ENCODE measurements around the gene TAPBP. TPM values are rescaled to one million over a fixed set of nuclear protein-coding genes. Genes with fewer than 3 reads are reported as not detected.
A peak's percentile ranks its signal among the peaks of the same experiment; 100 is the strongest.
"Not testable (repeated sequence)": the region's sequence is repeated elsewhere in the genome, so short reads cannot be mapped to it uniquely, and the experiment has no call there.

The TAPBP gene
- total and polyA plus RNA-seq, 9 donors: 16.0 to 28.4 (median 21.1) TPM

- peaks cover 76% of the 10 kb centered on the region for H3K36me3 ChIP-seq (ENCODE audit: control insufficient read depth, insufficient read depth, low read length)
Measured at GRCh38 chr6:33271117-33271467, 42.8 kb downstream of the TAPBP start.

GRCh38 chr6:33264015-33264414 is 49.9 kb downstream of the TAPBP start:
- DNase-seq: no peak

More at GRCh38 chr6:33271117-33271467, 42.8 kb downstream of the TAPBP start:
- no peak for DNase-seq
- Histone ChIP-seq H3K27me3 (ENCODE audit: control insufficient read depth, insufficient read depth, low read length) (no peaks in the 10 kb centered on the region), H3K27ac (ENCODE audit: low read length) (peak overlapping the region; percentile 96), H3K4me1 (ENCODE audit: control insufficient read depth, insufficient read depth, low read length) (peaks cover 39% of the 10 kb centered on the region), H3K4me3 (ENCODE audit: low read length) (peak overlapping the region; percentile 77), H3K9me3 (replicated peaks; ENCODE audit: control insufficient read depth, low read depth, low read length) (no peaks in the 10 kb centered on the region)
- 0% methylated on average over 3 of the region's 7 CpGs for WGBS (ENCODE audit: insufficient coverage)

GRCh38 chr6:33262490-33262889 is 51.4 kb downstream of the TAPBP start:
- H3K4me1 ChIP-seq (ENCODE audit: control insufficient read depth, insufficient read depth, low read length); H3K27me3 ChIP-seq (ENCODE audit: control insufficient read depth, insufficient read depth, low read length); H3K9me3 ChIP-seq (replicated peaks; ENCODE audit: control insufficient read depth, low read depth, low read length); H3K4me3 ChIP-seq (ENCODE audit: low read length); H3K27ac ChIP-seq (ENCODE audit: low read length); DNase-seq: not testable (repeated sequence)
- peaks cover 53% of the 10 kb centered on the region for H3K36me3 ChIP-seq (ENCODE audit: control insufficient read depth, insufficient read depth, low read length)
- WGBS (ENCODE audit: insufficient coverage): no CpG with 5 or more reads among the region's 3 CpGs

More at GRCh38 chr6:33264015-33264414, 49.9 kb downstream of the TAPBP start:
- Histone ChIP-seq H3K4me1 (ENCODE audit: control insufficient read depth, insufficient read depth, low read length) (no peaks in the 10 kb centered on the region), H3K9me3 (replicated peaks; ENCODE audit: control insufficient read depth, low read depth, low read length) (no peaks in the 10 kb centered on the region), H3K4me3 (ENCODE audit: low read length) (no peak overlapping the region), H3K36me3 (ENCODE audit: control insufficient read depth, insufficient read depth, low read length) (peaks cover 64% of the 10 kb centered on the region), H3K27me3 (ENCODE audit: control insufficient read depth, insufficient read depth, low read length) (no peaks in the 10 kb centered on the region), H3K27ac (ENCODE audit: low read length) (no peak overlapping the region)
- WGBS (ENCODE audit: insufficient coverage): 45% methylated on average over 1 of the region's 7 CpGs

GRCh38 chr6:33259032-33259431 is 54.8 kb downstream of the TAPBP start:
- no peak for DNase-seq
- H3K27ac ChIP-seq (ENCODE audit: low read length): no peak overlapping the region
- H3K36me3 ChIP-seq (ENCODE audit: control insufficient read depth, insufficient read depth, low read length): peaks cover 30% of the 10 kb centered on the region
- H3K4me3 ChIP-seq (ENCODE audit: low read length): no peak overlapping the region
- H3K9me3 ChIP-seq (replicated peaks; ENCODE audit: control insufficient read depth, low read depth, low read length): no peaks in the 10 kb centered on the region
- H3K4me1 ChIP-seq (ENCODE audit: control insufficient read depth, insufficient read depth, low read length): no peaks in the 10 kb centered on the region
- no peaks in the 10 kb centered on the region for H3K27me3 ChIP-seq (ENCODE audit: control insufficient read depth, insufficient read depth, low read length)
- WGBS (ENCODE audit: insufficient coverage): 93% methylated on average over 3 of the region's 5 CpGs

GRCh38 chr6:33254591-33254990 is 59.3 kb downstream of the TAPBP start:
- WGBS (ENCODE audit: insufficient coverage): no CpG with 5 or more reads among the region's 4 CpGs
- Histone ChIP-seq H3K27ac (ENCODE audit: low read length) (no peak overlapping the region), H3K4me3 (ENCODE audit: low read length) (no peak overlapping the region), H3K36me3 (ENCODE audit: control insufficient read depth, insufficient read depth, low read length) (peaks cover 26% of the 10 kb centered on the region), H3K9me3 (replicated peaks; ENCODE audit: control insufficient read depth, low read depth, low read length) (no peaks in the 10 kb centered on the region), H3K4me1 (ENCODE audit: control insufficient read depth, insufficient read depth, low read length) (peaks cover 11% of the 10 kb centered on the region), H3K27me3 (ENCODE audit: control insufficient read depth, insufficient read depth, low read length) (no peaks in the 10 kb centered on the region)
- no peak for DNase-seq

GRCh38 chr6:33252759-33253158 is 61.1 kb downstream of the TAPBP start:
- Histone ChIP-seq H3K36me3 (ENCODE audit: control insufficient read depth, insufficient read depth, low read length) (peaks cover 25% of the 10 kb centered on the region), H3K9me3 (replicated peaks; ENCODE audit: control insufficient read depth, low read depth, low read length) (no peaks in the 10 kb centered on the region), H3K27ac (ENCODE audit: low read length) (no peak overlapping the region), H3K4me3 (ENCODE audit: low read length) (no peak overlapping the region), H3K4me1 (ENCODE audit: control insufficient read depth, insufficient read depth, low read length) (peaks cover 24% of the 10 kb centered on the region), H3K27me3 (ENCODE audit: control insufficient read depth, insufficient read depth, low read length) (peaks cover 2% of the 10 kb centered on the region)
- no peak for DNase-seq

GRCh38 chr6:33251395-33252012 is 62.4 kb downstream of the TAPBP start:
- DNase-seq: no peak
- Histone ChIP-seq H3K27me3 (ENCODE audit: control insufficient read depth, insufficient read depth, low read length) (peaks cover 4% of the 10 kb centered on the region), H3K36me3 (ENCODE audit: control insufficient read depth, insufficient read depth, low read length) (peaks cover 17% of the 10 kb centered on the region), H3K4me1 (ENCODE audit: control insufficient read depth, insufficient read depth, low read length) (peaks cover 25% of the 10 kb centered on the region), H3K27ac (ENCODE audit: low read length) (no peak overlapping the region), H3K9me3 (replicated peaks; ENCODE audit: control insufficient read depth, low read depth, low read length) (no peaks in the 10 kb centered on the region), H3K4me3 (ENCODE audit: low read length) (no peak overlapping the region)
- whole genome bisulfite sequencing (ENCODE audit: insufficient coverage): 93% methylated on average over 6 of the region's 6 CpGs

- Histone ChIP-seq H3K36me3 (ENCODE audit: control insufficient read depth, insufficient read depth, low read length) (peaks cover 17% of the 10 kb centered on the region), H3K4me3 (ENCODE audit: low read length) (no peak overlapping the region), H3K27ac (ENCODE audit: low read length) (no peak overlapping the region), H3K9me3 (replicated peaks; ENCODE audit: control insufficient read depth, low read depth, low read length) (no peaks in the 10 kb centered on the region), H3K27me3 (ENCODE audit: control insufficient read depth, insufficient read depth, low read length) (peaks cover 8% of the 10 kb centered on the region), H3K4me1 (ENCODE audit: control insufficient read depth, insufficient read depth, low read length) (peaks cover 25% of the 10 kb centered on the region)
- DNase-seq: no peak
- WGBS (ENCODE audit: insufficient coverage): 92% methylated on average over 10 of the region's 13 CpGs
Measured at GRCh38 chr6:33250731-33251130, 63.1 kb downstream of the TAPBP start.

- 9% methylated on average over 12 of the region's 15 CpGs for WGBS (ENCODE audit: insufficient coverage)
- peaks cover 17% of the 10 kb centered on the region for H3K36me3 ChIP-seq (ENCODE audit: control insufficient read depth, insufficient read depth, low read length)
- peaks cover 25% of the 10 kb centered on the region for H3K4me1 ChIP-seq (ENCODE audit: control insufficient read depth, insufficient read depth, low read length)
- peak overlapping the region; percentile 65 for H3K4me3 ChIP-seq (ENCODE audit: low read length)
- DNase-seq: peak; percentile 45
- H3K27me3 ChIP-seq (ENCODE audit: control insufficient read depth, insufficient read depth, low read length): peaks cover 8% of the 10 kb centered on the region
- peak overlapping the region; percentile 91 for H3K27ac ChIP-seq (ENCODE audit: low read length)
- no peaks in the 10 kb centered on the region for H3K9me3 ChIP-seq (replicated peaks; ENCODE audit: control insufficient read depth, low read depth, low read length)
Measured at GRCh38 chr6:33249732-33250630, 63.9 kb downstream of the TAPBP start.

Data from muscle of leg (tissue), 11 donors.